HG02852 (cell line): ENCODE data around the gene CHURC1.

Experiments
- ATAC-seq: cut with Tn5 transposase; IDR thresholded peaks from one replicate; pipeline ENCODE4 v1.9.1; 2021; ENCODE audit warnings: mild to moderate bottlenecking, moderate library complexity; ENCODE audit not compliant: unreplicated experiment

CHURC1 gene

GRCh38 chr14:64983439-64984310, 69.4 kb downstream of the CHURC1 start:
- ATAC-seq: no peak
